Epithelial cell of proximal tubule (primary cell): ENCODE measurements around the gene KCNK15. TPM values are rescaled to one million over a fixed set of nuclear protein-coding genes. Genes with fewer than 3 reads are reported as not detected.
A peak's percentile ranks its signal among the peaks of the same experiment; 100 is the strongest.
"Not testable (repeated sequence)": the region's sequence is repeated elsewhere in the genome, so short reads cannot be mapped to it uniquely, and the experiment has no call there.

Experiments
- DNase-seq: peaks from one replicate; pipeline ENCODE4 v3.0.0-alpha.2; 2011; ENCODE audit warnings: low read depth
- H3K4me3 ChIP-seq: 2 replicates; pipeline ENCODE4 v1.5.1; 2011; ENCODE audit warnings: low read depth, mild to moderate bottlenecking, low read length
- CTCF ChIP-seq: conservative IDR thresholded peaks from 2 replicates; pipeline ENCODE4 v1.5.1; 2012; ENCODE audit warnings: low read depth, mild to moderate bottlenecking, low read length
- total RNA-seq: library from RNA; depleted of rRNA; stranded (reverse); fragments of >200 nt; gene quantifications from 2 replicates; pipeline ENCODE4 v1.2.3, GENCODE V29; 2015

Gene KCNK15
- 0.22 TPM in 1 of 2 replicates, not detected in the other for total RNA-seq

- TF ChIP-seq CTCF = no peak
- no peak for DNase-seq
- peak within 1 kb of the TSS; percentile 47 for H3K4me3 ChIP-seq
These were observed at the start of gene KCNK15 for GRCh38 chr20:44745598-44746366. Gene KCNK15 (plus strand): TSS chr20:44745865. CDS start chr20:44745911, 46 bp downstream.

- no peak overlapping the region for H3K4me3 ChIP-seq
- no peak for TF ChIP-seq CTCF
- DNase-seq = no peak
These were observed 49.4 kb upstream of the KCNK15 start for GRCh38 chr20:44696315-44696714.

- not testable (repeated sequence) for DNase-seq
These were observed 48.6 kb upstream of the KCNK15 start for GRCh38 chr20:44697041-44697440.

GRCh38 chr20:44698351-44698750 lies 47.3 kb upstream of the KCNK15 start:
- TF ChIP-seq CTCF = no peak
- H3K4me3 ChIP-seq = no peak overlapping the region
- no peak for DNase-seq

More at GRCh38 chr20:44697041-44697440, 48.6 kb upstream of the KCNK15 start:
- not testable (repeated sequence) for H3K4me3 ChIP-seq

GRCh38 chr20:44700306-44700705 lies 45.4 kb upstream of the KCNK15 start:
- TF ChIP-seq CTCF = no peak
- no peak overlapping the region for H3K4me3 ChIP-seq
- DNase-seq = no peak

GRCh38 chr20:44701118-44701857 lies 44.4 kb upstream of the KCNK15 start:
- no peak overlapping the region for H3K4me3 ChIP-seq
- no peak for DNase-seq
- no peak for TF ChIP-seq CTCF

GRCh38 chr20:44701858-44702256 lies 43.8 kb upstream of the KCNK15 start:
- TF ChIP-seq CTCF = no peak
- no peak for DNase-seq

More at GRCh38 chr20:44701858-44702256, 43.8 kb upstream of the KCNK15 start:
- H3K4me3 ChIP-seq = no peak overlapping the region
